SK-MEL-5 (cell line): Measurements from ENCODE around the gene INTS14. TPM values are rescaled to one million over a fixed set of nuclear protein-coding genes. Genes with fewer than 3 reads are reported as not detected.

Source experiments
- small RNA-seq, 2 experiments: library from RNA; depleted of rRNA; stranded (forward); fragments of <200 nt; gene quantifications; one replicate each; pipeline ENCODE3, GENCODE V24; 2014
- total RNA-seq: library from RNA; depleted of rRNA; stranded (reverse); fragments of >200 nt; shearing (Covaris generic); gene quantifications from 2 replicates; pipeline ENCODE4 v1.2.3, GENCODE V29; 2014; rRNA removed

Gene INTS14
- total RNA-seq, 1 experiment from 2014 or later = 27.3 TPM

Small RNA genes within 50 kb of the gene (small RNA-seq; reads per million reads assigned to genes)
- gene RNU6-19P = 0 to 0.02 reads per million in 2 experiments

Other genes starting within 250 kb of the INTS14 start
- gene IGDCC3, start 233.1 kb downstream of the INTS14 start, total RNA-seq = 0.13 and 0.24 TPM in 2 replicates
- gene IGDCC4, start 188.2 kb downstream of the INTS14 start, total RNA-seq = 0.13 and 0.42 TPM in 2 replicates
- 17.4 and 23.2 TPM in 2 replicates for gene DPP8, start 93.4 kb downstream of the INTS14 start, total RNA-seq
- gene HACD3, start 80.7 kb downstream of the INTS14 start, total RNA-seq = 154 and 171 TPM in 2 replicates
- gene SLC24A1, start 10.8 kb upstream of the INTS14 start, total RNA-seq = 7.0 and 7.4 TPM in 2 replicates
- gene DENND4A, start 181.2 kb upstream of the INTS14 start, total RNA-seq = 10.4 and 13.0 TPM in 2 replicates